Aorta (tissue), 5 donors: Measurements from ENCODE around the gene LRRC61. TPM values are rescaled to one million over a fixed set of nuclear protein-coding genes. Genes with fewer than 3 reads are reported as not detected.

ENCODE experiments used
- ATAC-seq: fragments of 200-7000 bp; cut with Tn5 transposase; one replicate; pipeline ENCODE4 v1.9.1; 2022; ENCODE audit warnings: moderate library complexity; ENCODE audit not compliant: low FRiP score
- DNase-seq, 2 donors: peaks; one replicate each; pipeline ENCODE4 v3.0.0-alpha.2; 2020
- H3K27ac ChIP-seq, 2 donors: one replicate each; pipeline ENCODE4 v1.5.1; 2013; ENCODE audit warnings: low read length in 2 of 2, mild to moderate bottlenecking in 2 of 2, moderate library complexity in 2 of 2, control low read depth in 1 of 2, inconsistent platforms in 1 of 2, low read depth in 1 of 2
- H3K27me3 ChIP-seq, 2 donors: one replicate each; pipeline ENCODE4 v1.6.1; 2013; ENCODE audit warnings: control low read depth in 1 of 2, low read length in 1 of 2, mild to moderate bottlenecking in 1 of 2, moderate library complexity in 1 of 2; ENCODE audit not compliant: insufficient read depth in 2 of 2, control insufficient read depth in 1 of 2
- H3K36me3 ChIP-seq, 2 donors: one replicate each; pipeline ENCODE4 v1.6.1; 2013; ENCODE audit warnings: control low read depth in 1 of 2, low read length in 1 of 2, mild to moderate bottlenecking in 1 of 2; ENCODE audit not compliant: insufficient read depth in 2 of 2, control insufficient read depth in 1 of 2
- H3K4me1 ChIP-seq, 2 donors: one replicate each; pipeline ENCODE4 v1.6.1; 2013; ENCODE audit warnings: low read length in 2 of 2, control low read depth in 1 of 2, mild to moderate bottlenecking in 1 of 2, moderate library complexity in 1 of 2; ENCODE audit not compliant: insufficient read depth in 2 of 2, control insufficient read depth in 1 of 2
- H3K4me3 ChIP-seq, 2 donors: one replicate each; pipeline ENCODE4 v1.5.1; 2013; ENCODE audit warnings: low read length in 2 of 2, control low read depth in 1 of 2, mild to moderate bottlenecking in 1 of 2
- H3K9me3 ChIP-seq: one replicate; pipeline ENCODE4 v1.6.1; 2013; ENCODE audit warnings: mild to moderate bottlenecking, low read length; ENCODE audit not compliant: control insufficient read depth
- WGBS, 2 donors: extraction: QIAGEN DNeasy Blood & Tissue Kit; methylation state at CpG; one replicate each; pipeline ENCODE4 v1.1.7; 2013; 5-methylcytosine and 5-hydroxymethylcytosine counted together
- intact Hi-C, 2 donors: fragments of 100-400 bp; cut with DNase I; formaldehyde crosslinking; loops; one replicate each; pipeline versions ENCODE4 v1.14.2 to v1.15.0; 2022
- polyA plus RNA-seq, 2 donors: library from polyadenylated mRNA; stranded (reverse); fragments of 200-250 nt; gene quantifications; one replicate each; pipeline ENCODE4 v1.2.3, GENCODE V29; 2013
- total RNA-seq, 2 donors: library from RNA; stranded (reverse); fragmentation: NEBNext Ultra II Directional; extraction: Animal tissue kit (Norgen Biotek cat#: 25700); gene quantifications; one replicate each; pipeline ENCODE4 v1.2.1, GENCODE V29; 2021
- donor health status: healthy with polysubstance abuse.
- donor health status: Bipolar disorder and iron deficiency.
- donor health status: DM: no; HTN: no; CAD: no.
- donor health status: DM: no; HTN: no; CAD: no.
- donor health status: DM: yes; HTN: yes; CAD: no.

LRRC61 gene
- total and polyA plus RNA-seq, 4 donors, result 0.15 to 2.6 (median 2.6) TPM

GRCh38 chr7:150377635-150378034, 54.5 kb downstream of the LRRC61 start:
- WGBS, 2 donors, result 70 to 71% methylated on average over 4 of the region's 4 CpGs
- intact Hi-C loops, result loop anchor here (2.0 to 5.0 kb wide), 2 partner anchors 27 to 35 kb away; partner anchors contain the start of gene RARRES2 (in 1 of the 2)
- Histone ChIP-seq H3K9me3 (no peaks in the 10 kb centered on the region), H3K4me3 (no peak overlapping the region), H3K36me3 (no peaks in the 10 kb centered on the region), H3K4me1 (no peaks in the 10 kb centered on the region), H3K27me3 (no peaks in the 10 kb centered on the region), H3K27ac (no peak overlapping the region)
- DNase-seq (no peak), ATAC-seq (no peak)

GRCh38 chr7:150378115-150378852, 55.1 kb downstream of the LRRC61 start:
- no peaks in the 10 kb centered on the region for H3K4me1 ChIP-seq
- WGBS, 2 donors, result 11 to 12% methylated on average over 32 of the region's 32 CpGs
- no peaks in the 10 kb centered on the region for H3K36me3 ChIP-seq
- peak; percentile 4 for ATAC-seq
- DNase-seq, result no peak
- H3K9me3 ChIP-seq, result no peaks in the 10 kb centered on the region
- H3K27me3 ChIP-seq, result no peaks in the 10 kb centered on the region
- intact Hi-C loops, result loop anchor here (2.0 to 5.0 kb wide), 2 partner anchors 27 to 36 kb away; partner anchors contain the start of gene RARRES2 (in 1 of the 2)
- H3K27ac ChIP-seq, result peak overlapping the region in 1 of 2 donors; percentile 12
- peak overlapping the region; percentile 5 to 51 for H3K4me3 ChIP-seq

- Histone ChIP-seq H3K27me3 (no peaks in the 10 kb centered on the region), H3K4me1 (no peaks in the 10 kb centered on the region), H3K9me3 (no peaks in the 10 kb centered on the region), H3K4me3 (peak within 1 kb of the TSS; percentile 75 to 92), H3K27ac (peak within 1 kb of the TSS in 1 of 2 donors; percentile 12), H3K36me3 (no peaks in the 10 kb centered on the region)
- ATAC-seq (peak; percentile 99), DNase-seq (peak; percentile 97 to 98)
- 0 to 1% methylated on average over 55 to 60 of the region's 60 CpGs for WGBS, 2 donors
- intact Hi-C loops, result loop anchor here (1.0 to 5.0 kb wide), 3 partner anchors 11 to 37 kb away; partner anchors contain the start of genes RARRES2 (in 1 of the 2) and REPIN1 (in 1 of the 2)
Observed at GRCh38 chr7:150378853-150379440, 55.8 kb downstream of the LRRC61 start, which contains the start of gene ZNF775. TSS of gene ZNF775 (plus strand) at chr7:150379330. CDS start at chr7:150388471, 9,141 bp downstream.

GRCh38 chr7:150379441-150380379, 56.6 kb downstream of the LRRC61 start:
- ATAC-seq (peak; percentile 73), DNase-seq (no peak)
- Histone ChIP-seq H3K36me3 (no peaks in the 10 kb centered on the region), H3K9me3 (no peaks in the 10 kb centered on the region), H3K27ac (no peak overlapping the region), H3K4me3 (peak overlapping the region; percentile 75 to 92), H3K4me1 (no peaks in the 10 kb centered on the region), H3K27me3 (no peaks in the 10 kb centered on the region)
- 1% methylated on average over 44 to 52 of the region's 52 CpGs for WGBS, 2 donors
- intact Hi-C loops, result loop anchor here (1.0 to 10.0 kb wide), 4 partner anchors 11 to 95 kb away; partner anchors contain the start of genes RARRES2 (in 1 of the 2) and REPIN1 (in 1 of the 2)

GRCh38 chr7:150380463-150380862, 57.3 kb downstream of the LRRC61 start:
- WGBS, 2 donors, result 83 to 87% methylated on average over 11 of the region's 11 CpGs
- no peaks in the 10 kb centered on the region for H3K9me3 ChIP-seq
- H3K27me3 ChIP-seq, result no peaks in the 10 kb centered on the region
- DNase-seq (no peak), ATAC-seq (no peak)
- no peak overlapping the region for H3K27ac ChIP-seq
- no peaks in the 10 kb centered on the region for H3K4me1 ChIP-seq
- no peaks in the 10 kb centered on the region for H3K36me3 ChIP-seq
- intact Hi-C loops, result loop anchor here in 1 of 2 donors (10.0 kb wide), 1 partner anchor 96 kb away; no protein-coding TSS in a partner anchor
- no peak overlapping the region for H3K4me3 ChIP-seq

- no peak for DNase-seq
- Histone ChIP-seq H3K27ac (no peak overlapping the region), H3K4me1 (no peaks in the 10 kb centered on the region), H3K36me3 (no peaks in the 10 kb centered on the region), H3K9me3 (no peaks in the 10 kb centered on the region), H3K4me3 (no peak overlapping the region), H3K27me3 (no peaks in the 10 kb centered on the region)
- ATAC-seq, result no peak
- intact Hi-C loops, result loop anchor here in 1 of 2 donors (10.0 kb wide), 1 partner anchor 96 kb away; no protein-coding TSS in a partner anchor
- 86 to 87% methylated on average over 9 of the region's 9 CpGs for WGBS, 2 donors
Observed at GRCh38 chr7:150381096-150381495, 57.9 kb downstream of the LRRC61 start.

GRCh38 chr7:150381785-150382122, 58.6 kb downstream of the LRRC61 start:
- DNase-seq (no peak), ATAC-seq (no peak)
- intact Hi-C loops, result loop anchor here in 1 of 2 donors (10.0 kb wide), 1 partner anchor 97 kb away; no protein-coding TSS in a partner anchor
- Histone ChIP-seq H3K27me3 (no peaks in the 10 kb centered on the region), H3K9me3 (no peaks in the 10 kb centered on the region), H3K4me3 (no peak overlapping the region), H3K4me1 (no peaks in the 10 kb centered on the region), H3K27ac (no peak overlapping the region), H3K36me3 (no peaks in the 10 kb centered on the region)
- 97 to 100% methylated on average over 1 of the region's 1 CpG for WGBS, 2 donors
